ENCODE data around the gene VCP. TPM values are rescaled to one million over a fixed set of nuclear protein-coding genes. Genes with fewer than 3 reads are reported as not detected.
A peak's percentile ranks its signal among the peaks of the same experiment; 100 is the strongest.

Gene VCP
- total RNA-seq, 4 donors from 2014 or later = 134 to 190 (median 149) TPM

GRCh38 chr9:35070823-35071813 lies 1.3 kb downstream of the VCP start:
- TF ChIP-seq CTCF (IDR thresholded peaks at IDR 0.05) (no peak), POLR2A (IDR thresholded peaks at IDR 0.05) (no peak), EP300 (IDR thresholded peaks at IDR 0.05) (no peak)
- H3K27me3 ChIP-seq = no peaks in the 10 kb centered on the region
- no peak for DNase-seq (ENCODE audit: low spot score in 2 of 2)
- H3K27ac ChIP-seq = peak overlapping the region; percentile 97 to 100 (median 98)
- WGBS, 2 donors = 1 to 2% methylated on average over 20 of the region's 20 CpGs
- H3K9me3 ChIP-seq = no peaks in the 10 kb centered on the region
- H3K4me1 ChIP-seq = peaks cover 0 to 47% (median 35%) of the 10 kb centered on the region in 4 donors
- peak overlapping the region; percentile 72 to 99 (median 89) for H3K4me3 ChIP-seq
- peaks cover 0 to 43% (median 8%) of the 10 kb centered on the region in 3 donors for H3K36me3 ChIP-seq

- TF ChIP-seq CTCF (IDR thresholded peaks at IDR 0.05) (no peak), EP300 (IDR thresholded peaks at IDR 0.05) (no peak), POLR2A (IDR thresholded peaks at IDR 0.05) (no peak)
- H3K4me3 ChIP-seq = no peak overlapping the region
- no peaks in the 10 kb centered on the region for H3K9me3 ChIP-seq
- H3K27me3 ChIP-seq = no peaks in the 10 kb centered on the region
- H3K36me3 ChIP-seq = peaks cover 0 to 45% (median 29%) of the 10 kb centered on the region in 3 donors
- no peak overlapping the region for H3K27ac ChIP-seq
- peaks cover 0 to 47% (median 35%) of the 10 kb centered on the region in 4 donors for H3K4me1 ChIP-seq
- WGBS, 2 donors = 77 to 78% methylated on average over 4 of the region's 4 CpGs
- DNase-seq (ENCODE audit: low spot score in 2 of 2) = no peak
Observed at GRCh38 chr9:35069020-35069419, 3.4 kb downstream of the VCP start.

GRCh38 chr9:35067056-35067455 lies 5.4 kb downstream of the VCP start:
- Histone ChIP-seq H3K9me3 (no peaks in the 10 kb centered on the region), H3K27ac (no peak overlapping the region), H3K4me1 (peaks cover 0 to 40% (median 33%) of the 10 kb centered on the region in 4 donors), H3K36me3 (peaks cover 2 to 61% (median 48%) of the 10 kb centered on the region in 3 donors), H3K4me3 (no peak overlapping the region), H3K27me3 (no peaks in the 10 kb centered on the region)
- 76 to 86% methylated on average over 1 of the region's 1 CpG for WGBS, 2 donors
- DNase-seq (ENCODE audit: low spot score in 2 of 2) = no peak
- no peak for TF ChIP-seq EP300 (IDR thresholded peaks at IDR 0.05)
- TF ChIP-seq CTCF (IDR thresholded peaks at IDR 0.05) = no peak
- TF ChIP-seq POLR2A (IDR thresholded peaks at IDR 0.05) = no peak

- no peak overlapping the region for H3K27ac ChIP-seq
- peaks cover 14 to 100% (median 85%) of the 10 kb centered on the region in 3 donors for H3K36me3 ChIP-seq
- no peaks in the 10 kb centered on the region for H3K9me3 ChIP-seq
- no peak for DNase-seq (ENCODE audit: low spot score in 2 of 2)
- 94 to 95% methylated on average over 11 of the region's 11 CpGs for WGBS, 2 donors
- H3K27me3 ChIP-seq = no peaks in the 10 kb centered on the region
- TF ChIP-seq POLR2A (IDR thresholded peaks at IDR 0.05) = no peak
- no peak for TF ChIP-seq CTCF (IDR thresholded peaks at IDR 0.05)
- no peak for TF ChIP-seq EP300 (IDR thresholded peaks at IDR 0.05)
- H3K4me3 ChIP-seq = no peak overlapping the region
- H3K4me1 ChIP-seq = no peaks in the 10 kb centered on the region
Observed at GRCh38 chr9:35060548-35061207, 11.7 kb downstream of the VCP start.

Data from tibial nerve (tissue), 4 donors.